ENCODE results near the gene AKIP1. TPM values are rescaled to one million over a fixed set of nuclear protein-coding genes. Genes with fewer than 3 reads are reported as not detected.

AKIP1 gene
- total and polyA plus RNA-seq, 9 of the 15 experiments (the other 6 are each of a cell fraction or from before 2014, with no cell fraction given) = 9.0 to 52.6 (median 36.2) TPM

GRCh38 chr11:8925711-8926110, 14.7 kb downstream of the AKIP1 start:
- Histone ChIP-seq H4K20me1 (replicated peaks; ENCODE audit: control insufficient read depth, insufficient read depth, low read length) (no peaks in the 10 kb centered on the region), H3K4me1 (replicated peaks in 1 of 2; ENCODE audit: control insufficient read depth in 2 of 2, insufficient read depth in 2 of 2, low read length in 2 of 2) (no peaks in the 10 kb centered on the region), H3K27ac (ENCODE audit: extremely low read depth, low read depth, low read length) (no peak overlapping the region), H3K4me2 (ENCODE audit: insufficient read depth, low read length) (no peak overlapping the region), H2AFZ (ENCODE audit: low read depth, low read length) (no peak overlapping the region), H3K9me3 (replicated peaks; ENCODE audit: control insufficient read depth, insufficient read depth, low read depth, low read length) (no peaks in the 10 kb centered on the region), H3K9me1 (ENCODE audit: control insufficient read depth, insufficient read depth, low read length) (no peaks in the 10 kb centered on the region), H3K27me3 (ENCODE audit: control insufficient read depth in 2 of 2, insufficient read depth in 2 of 2, low read length in 2 of 2) (no peaks in the 10 kb centered on the region; a peak in 1 of 5 replicates), H3K9ac (ENCODE audit: insufficient read depth in 1 of 2, low read depth in 2 of 2, low read length in 2 of 2) (no peak overlapping the region), H3K4me3 (no peak overlapping the region), H3K79me2 (ENCODE audit: control insufficient read depth, insufficient read depth, low read length) (no peaks in the 10 kb centered on the region), H3K36me3 (ENCODE audit: control insufficient read depth, insufficient read depth, low read length) (peaks cover 24% of the 10 kb centered on the region; the same call in 2 of the 3 replicates)
- TF ChIP-seq ZNF589 (CRISPR knock-in tag; IDR thresholded peaks at IDR 0.05; ENCODE audit: low read depth) = no peak
- no peak for TF ChIP-seq ZNF778 (CRISPR knock-in tag; IDR thresholded peaks at IDR 0.05)
- TF ChIP-seq ZNF311 (CRISPR knock-in tag; IDR thresholded peaks at IDR 0.05) = no peak
- no peak for TF ChIP-seq ILF3 (IDR thresholded peaks at IDR 0.05; ENCODE audit: borderline replicate concordance)
- no peak for TF ChIP-seq CCNT2 (IDR thresholded peaks at IDR 0.05; ENCODE audit: borderline replicate concordance, extremely low read depth, insufficient read length, low read depth, low read length)
- no peak for TF ChIP-seq MAX (CRISPR knock-in tag; IDR thresholded peaks at IDR 0.05)
- no peak for TF ChIP-seq MBD1 (CRISPR knock-in tag; IDR thresholded peaks at IDR 0.05)
- TF ChIP-seq GTF2E2 (tag; IDR thresholded peaks at IDR 0.05) = no peak
- in situ Hi-C loops (cut with MboI) = no loop called here
- no TSS peak for BruUV-seq (replicated peaks)
- DNase-seq (ENCODE audit: extremely low read depth in 1 of 4, low spot score in 3 of 4) = no peak
- POLR2A ChIA-PET = no interaction called here
- ATAC-seq = no peak
- no peak for FAIRE-seq
- 59% methylated on average over 4 of the region's 5 CpGs for WGBS (ENCODE audit: insufficient coverage, low coverage, missing lambda C conversion rate)
- CTCF ChIA-PET (ENCODE audit: low intra/inter-chr PET ratio) = no interaction called here
- intact Hi-C loops (cut with micrococcal nuclease) = no loop called here
